ENCODE measurements around the gene MBD1. TPM values are rescaled to one million over a fixed set of nuclear protein-coding genes. Genes with fewer than 3 reads are reported as not detected.
A peak's percentile ranks its signal among the peaks of the same experiment; 100 is the strongest.

Gene MBD1
- total and polyA plus RNA-seq, 2 of the 13 experiments (the other 11 are each of a cell fraction or from before 2014, with no cell fraction given), result 25.5 to 28.6 TPM

- no peak for TF ChIP-seq ZUFSP (CRISPR knock-in tag; IDR thresholded peaks at IDR 0.05; ENCODE audit: borderline replicate concordance)
- no peak for TF ChIP-seq ARID2 (CRISPR knock-in tag; IDR thresholded peaks at IDR 0.05; ENCODE audit: borderline replicate concordance)
- no peak for TF ChIP-seq ZNF12 (CRISPR knock-in tag; IDR thresholded peaks at IDR 0.05)
- TF ChIP-seq ZNF160 (CRISPR knock-in tag; IDR thresholded peaks at IDR 0.05), result no peak
- no peak for TF ChIP-seq HNRNPL (IDR thresholded peaks at IDR 0.05; ENCODE audit: low read depth, low read length)
- TF ChIP-seq RERE (CRISPR knock-in tag; IDR thresholded peaks at IDR 0.05; ENCODE audit: low read depth), result no peak
- TF ChIP-seq SCMH1 (CRISPR knock-in tag; IDR thresholded peaks at IDR 0.05; ENCODE audit: borderline replicate concordance), result no peak
- peak; percentile 74 for TF ChIP-seq POLR2G (IDR thresholded peaks at IDR 0.05; ENCODE audit: low read depth, low read length)
- no peak for TF ChIP-seq RFXANK (CRISPR knock-in tag; IDR thresholded peaks at IDR 0.05)
- TF ChIP-seq PAF1 (CRISPR knock-in tag; IDR thresholded peaks at IDR 0.05), result peak; percentile 62; the same call in 1 of the 2 replicates
- TF ChIP-seq USF2 (IDR thresholded peaks at IDR 0.05; ENCODE audit: low read depth, low read length), result no peak
- TF ChIP-seq USF2 (CRISPR knock-in tag; IDR thresholded peaks at IDR 0.05; ENCODE audit: borderline replicate concordance), result no peak
- TF ChIP-seq NR3C1 (CRISPR knock-in tag; IDR thresholded peaks at IDR 0.05), result no peak
- TF ChIP-seq EP300 (IDR thresholded peaks at IDR 0.05; ENCODE audit: low read depth in 2 of 2, low read length in 2 of 2), result no peak
- no peak for TF ChIP-seq EP300 (CRISPR knock-in tag; IDR thresholded peaks at IDR 0.05; ENCODE audit: borderline replicate concordance)
- TF ChIP-seq ZNF275 (CRISPR knock-in tag; IDR thresholded peaks at IDR 0.05; ENCODE audit: borderline replicate concordance), result no peak
- TF ChIP-seq HCFC1 (IDR thresholded peaks at IDR 0.05; ENCODE audit: low read depth, low read length), result peak; percentile 58
- no peak for TF ChIP-seq KDM6A (CRISPR knock-in tag; IDR thresholded peaks at IDR 0.05; ENCODE audit: low read depth)
- TF ChIP-seq ZNF17 (CRISPR knock-in tag; IDR thresholded peaks at IDR 0.05), result no peak
- TF ChIP-seq ZNF619 (CRISPR knock-in tag; IDR thresholded peaks at IDR 0.05), result no peak; the same call in 1 of the 2 replicates
- TF ChIP-seq KLF6 (CRISPR knock-in tag; IDR thresholded peaks at IDR 0.05), result no peak
These were observed 15.0 kb downstream of the MBD1 start, which contains the start of gene CFAP53 (continued) for GRCh38 chr18:50266248-50266704.

Data from HepG2 (cell line).